ENCODE measurements around the gene TERC.

Gene TERC

GRCh38 chr3:169764882-169765612, at the start of gene TERC:
TSS of gene TERC (minus strand) at chr3:169765060.
- FAIRE-seq = peak; percentile 58

GRCh38 chr3:169813757-169814517, 49.1 kb upstream of the TERC start:
- FAIRE-seq = no peak

GRCh38 chr3:169813278-169813677, 48.4 kb upstream of the TERC start:
- FAIRE-seq = no peak

GRCh38 chr3:169812332-169813235, 47.7 kb upstream of the TERC start, which contains the start of the genes LRRC34 and LRRIQ4:
TSS of gene LRRC34 (minus strand) at chr3:169812904. CDS start at chr3:169812548, 356 bp downstream.
TSS of gene LRRIQ4 (plus strand) at chr3:169812870. CDS start at chr3:169821922, 9,052 bp downstream.
- no peak for FAIRE-seq

- no peak for FAIRE-seq
Observed at GRCh38 chr3:169811631-169812331, 46.9 kb upstream of the TERC start.

- FAIRE-seq = no peak
Observed at GRCh38 chr3:169809230-169809795, 44.5 kb upstream of the TERC start.

- FAIRE-seq = no peak
Observed at GRCh38 chr3:169804681-169805080, 39.8 kb upstream of the TERC start.

GRCh38 chr3:169792359-169792758, 27.5 kb upstream of the TERC start:
- FAIRE-seq = no peak

- no peak for FAIRE-seq
Observed at GRCh38 chr3:169790687-169791429, 26.0 kb upstream of the TERC start.

- FAIRE-seq = no peak
Observed at GRCh38 chr3:169790219-169790618, 25.4 kb upstream of the TERC start.

- FAIRE-seq = no peak
Observed at GRCh38 chr3:169787791-169788190, 22.9 kb upstream of the TERC start.

- no peak for FAIRE-seq
Observed at GRCh38 chr3:169787120-169787519, 22.3 kb upstream of the TERC start.

GRCh38 chr3:169781209-169781855, 16.5 kb upstream of the TERC start:
- FAIRE-seq = no peak

- no peak for FAIRE-seq
Observed at GRCh38 chr3:169780742-169781141, 15.9 kb upstream of the TERC start.

- FAIRE-seq = no peak
Observed at GRCh38 chr3:169777822-169778221, 13.0 kb upstream of the TERC start.

- FAIRE-seq = no peak
Observed at GRCh38 chr3:169774186-169774585, 9.3 kb upstream of the TERC start.

GRCh38 chr3:169772897-169773816, 8.3 kb upstream of the TERC start, which contains the start of gene MYNN:
TSS of gene MYNN (plus strand) at chr3:169773396. CDS start at chr3:169774296, 900 bp downstream.
- no peak for FAIRE-seq

- no peak for FAIRE-seq
Observed at GRCh38 chr3:169772305-169772896, 7.5 kb upstream of the TERC start.
